HCEC 1CT (cell line): ENCODE results near the gene PDIA5.
"Not testable (repeated sequence)": the region's sequence is repeated elsewhere in the genome, so short reads cannot be mapped to it uniquely, and the experiment has no call there.

Source experiments
- DNase-seq: peaks from one replicate; pipeline ENCODE4 v3.0.0-alpha.2; 2017

The PDIA5 gene

DNA sequence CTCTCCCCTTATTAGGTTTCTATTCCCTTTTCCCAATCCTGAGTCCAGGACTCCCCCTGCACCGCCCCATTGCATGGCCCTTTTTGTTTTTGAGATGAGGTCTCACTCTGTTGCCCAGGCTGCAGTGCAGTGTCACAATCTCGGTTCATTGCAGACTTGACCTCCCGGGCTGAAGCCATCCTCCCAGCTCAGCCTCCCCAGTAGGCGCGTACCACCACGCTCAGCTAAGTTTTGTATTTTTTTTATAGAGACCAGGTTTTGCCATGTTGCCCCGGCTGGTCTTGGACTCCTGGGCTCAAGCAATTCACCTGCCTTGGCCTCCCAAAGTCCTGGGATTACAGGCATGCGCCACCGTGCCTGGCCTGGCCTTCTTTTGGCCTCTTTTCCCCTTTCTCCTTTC, 29.3 kb downstream of the PDIA5 start:
- DNase-seq, result no peak

DNA sequence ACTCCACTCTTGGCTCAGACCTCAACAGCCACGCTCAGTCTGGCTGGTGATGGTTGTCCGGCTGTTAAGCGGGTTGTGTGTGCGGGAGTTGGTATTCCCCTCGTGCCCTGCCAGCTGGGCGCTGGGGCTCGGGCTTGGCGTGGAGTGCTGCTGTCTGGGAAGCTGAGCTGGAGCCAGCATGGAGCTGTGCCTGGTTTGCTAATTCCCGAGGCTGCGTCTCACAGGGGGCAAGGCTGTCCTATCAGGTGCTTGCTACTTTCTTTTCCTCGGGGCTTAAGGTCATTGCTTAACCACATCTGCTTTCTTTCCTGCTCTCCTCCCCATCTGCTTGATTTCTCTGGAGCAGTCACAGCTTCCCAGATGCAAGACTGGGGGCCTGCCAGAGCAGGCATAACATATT, 29.9 kb downstream of the PDIA5 start:
- DNase-seq, result no peak

DNA sequence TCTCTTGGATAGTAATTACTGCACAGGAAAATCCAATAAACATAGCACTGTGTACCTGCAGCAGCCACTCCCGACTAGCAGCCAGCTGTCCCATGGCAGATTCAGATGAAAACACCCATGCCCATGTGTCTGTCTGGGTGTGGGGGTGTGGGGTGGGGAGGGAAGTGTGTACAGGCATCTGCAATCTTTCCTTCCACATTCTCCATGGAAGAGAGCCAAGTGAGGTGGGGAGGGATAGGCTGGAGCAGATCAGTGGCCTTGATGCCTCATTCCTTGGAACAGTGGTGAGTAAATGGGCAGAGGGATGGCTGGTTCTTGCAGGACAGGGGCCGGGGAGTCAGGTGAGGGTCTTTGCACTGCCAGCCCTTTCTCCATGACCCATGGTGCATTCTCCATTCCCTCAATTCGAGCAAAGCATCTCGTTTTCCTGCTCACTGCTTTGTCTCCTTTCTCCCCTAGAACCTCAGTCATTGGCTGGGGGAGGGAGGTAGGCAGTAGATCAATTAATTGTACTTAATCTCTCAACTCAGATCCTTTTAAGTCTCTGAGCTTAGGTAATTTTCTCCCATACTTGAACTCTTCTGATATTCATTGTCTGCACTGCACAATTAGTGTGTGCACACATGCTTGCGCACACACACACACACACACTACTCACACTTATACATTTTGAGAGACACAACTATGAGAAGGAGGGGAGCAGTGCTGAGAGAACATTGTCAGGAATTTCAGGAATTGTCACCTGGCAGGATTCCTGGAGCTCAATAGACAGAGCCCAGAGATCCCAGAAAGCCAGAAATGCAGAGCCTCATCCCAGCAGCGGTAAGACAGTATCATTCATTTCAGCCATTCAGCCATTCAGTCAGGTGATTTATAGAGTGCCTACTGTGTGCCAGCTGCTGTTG, 31.9 kb downstream of the PDIA5 start:
- DNase-seq, result no peak

DNA sequence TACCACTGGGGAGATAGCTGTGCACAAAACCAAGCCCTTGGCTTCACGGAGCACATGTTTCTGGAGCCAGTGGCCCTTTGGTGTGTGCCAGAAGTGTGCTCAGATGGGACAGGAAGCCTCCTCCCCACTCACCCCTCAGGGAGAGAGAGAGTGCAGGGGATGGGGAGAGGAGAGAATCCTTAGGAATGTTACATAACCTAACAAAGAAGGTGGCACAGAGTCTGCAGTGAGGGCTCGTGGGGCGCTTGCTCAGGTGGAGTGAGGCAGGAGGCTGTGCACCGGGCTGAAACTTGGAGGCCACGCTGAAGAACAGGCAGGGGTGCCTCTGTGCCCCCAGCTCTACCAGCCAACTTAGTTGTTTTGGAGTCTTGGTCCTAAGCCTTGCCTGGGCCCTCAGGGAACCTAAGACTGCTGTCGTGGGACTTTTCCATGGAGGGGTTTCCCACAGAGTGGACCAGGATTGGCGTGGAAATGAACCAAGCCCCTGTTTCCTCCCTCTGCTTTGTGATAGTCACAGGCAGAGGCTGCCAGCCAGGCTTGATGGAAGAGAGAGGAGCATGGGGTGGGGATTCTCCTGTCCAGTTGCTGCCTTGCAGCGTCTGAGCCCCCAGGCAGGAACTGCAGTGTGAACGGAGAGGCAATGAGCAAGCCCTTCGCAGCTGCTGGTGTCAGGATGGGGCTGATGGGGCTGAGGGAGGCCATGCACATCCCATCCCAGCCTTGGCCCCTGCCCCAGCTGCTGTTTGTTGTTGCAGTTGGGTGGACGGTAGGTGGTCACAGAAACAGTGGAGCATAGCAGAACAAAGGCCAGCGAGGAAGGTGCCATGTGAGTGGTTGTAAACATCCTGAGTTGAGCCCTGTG, 32.7 kb downstream of the PDIA5 start:
- no peak for DNase-seq

DNA sequence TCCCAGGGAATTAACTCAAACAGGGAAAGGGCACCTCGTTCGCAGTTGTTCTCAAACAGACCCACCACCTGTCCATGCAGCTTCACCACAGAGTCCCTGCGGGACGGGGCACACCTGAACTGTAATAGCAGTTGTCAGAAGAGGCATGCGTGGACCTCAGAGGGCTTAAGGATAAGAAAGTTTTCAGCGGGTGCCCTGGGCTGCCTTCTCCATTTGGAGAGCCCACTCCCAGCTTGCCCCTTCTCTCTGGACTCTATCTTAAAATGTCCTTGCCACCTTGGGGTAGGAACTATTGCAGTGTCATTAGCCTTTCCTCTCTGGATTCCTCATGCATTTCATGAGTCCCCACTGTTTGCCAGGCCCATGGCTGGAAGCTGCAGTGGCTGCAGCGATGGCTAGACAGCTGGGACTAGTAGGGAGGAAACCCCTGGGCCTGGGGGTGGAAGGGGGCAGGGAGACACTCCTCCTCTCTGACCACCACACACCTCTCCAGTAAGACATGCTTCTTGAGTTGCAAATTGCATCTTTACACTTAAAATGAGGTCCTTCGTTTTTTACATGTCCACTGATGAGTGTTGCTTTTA, 33.5 kb downstream of the PDIA5 start:
- DNase-seq, result no peak

DNA sequence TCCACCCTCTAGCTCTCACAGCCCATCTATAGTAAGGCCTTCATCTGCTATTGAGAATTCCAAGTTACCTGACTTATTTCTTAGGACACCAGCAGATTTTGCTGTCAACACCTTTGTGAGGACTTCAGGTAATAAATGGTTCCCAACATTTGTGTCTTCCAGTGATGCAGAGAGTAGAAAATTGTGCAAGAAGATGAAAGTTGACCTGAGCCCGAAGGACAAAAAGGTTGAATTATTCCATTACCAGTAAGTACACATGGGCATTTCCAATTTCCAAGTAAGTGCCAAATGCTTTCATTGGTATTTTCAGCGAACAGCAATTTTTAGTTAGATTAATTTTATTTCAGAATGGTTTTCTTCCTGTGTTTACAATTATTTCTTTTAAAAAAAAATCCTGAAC, 35.4 kb downstream of the PDIA5 start:
- no peak for DNase-seq

DNA sequence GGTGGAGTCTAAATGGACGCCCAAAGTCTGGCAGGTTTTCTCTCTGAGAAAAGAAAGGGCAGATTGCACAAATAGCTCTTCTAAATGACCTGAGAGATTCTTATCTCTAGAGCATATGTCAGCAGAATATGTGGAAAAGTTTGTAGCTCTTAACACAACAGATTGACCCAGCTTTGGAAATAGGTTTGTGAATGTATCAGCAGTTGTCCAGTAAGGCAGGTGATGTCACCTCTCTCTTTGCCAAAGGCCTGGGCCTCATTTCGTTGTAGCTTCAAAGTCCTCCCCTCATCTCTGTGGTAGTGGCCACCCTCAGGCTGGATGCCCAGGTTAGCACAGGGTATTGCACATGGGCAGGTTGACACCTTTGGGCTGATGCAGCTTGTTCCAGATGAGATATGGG, 36.0 kb downstream of the PDIA5 start:
- no peak for DNase-seq

DNA sequence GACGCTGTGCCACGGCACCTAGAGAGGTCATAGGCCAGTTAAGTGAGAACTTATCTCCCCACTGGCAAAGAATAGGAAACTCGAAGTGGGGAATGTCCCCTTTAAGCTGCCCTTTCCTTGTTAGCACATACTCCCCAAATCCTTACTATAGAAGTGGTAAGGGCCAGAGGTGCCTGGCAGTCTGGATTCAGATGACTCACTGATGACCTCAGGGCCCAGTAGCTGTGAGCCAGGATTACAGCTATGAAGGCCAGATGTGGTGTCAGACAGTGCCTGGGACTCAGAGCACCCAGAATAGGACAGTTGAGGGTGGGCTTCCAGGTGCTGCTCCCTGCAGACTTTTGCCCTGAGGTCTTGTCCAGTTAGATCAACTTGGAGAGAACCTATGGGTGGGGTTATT, 37.7 kb downstream of the PDIA5 start:
- DNase-seq, result peak; percentile 87

DNA sequence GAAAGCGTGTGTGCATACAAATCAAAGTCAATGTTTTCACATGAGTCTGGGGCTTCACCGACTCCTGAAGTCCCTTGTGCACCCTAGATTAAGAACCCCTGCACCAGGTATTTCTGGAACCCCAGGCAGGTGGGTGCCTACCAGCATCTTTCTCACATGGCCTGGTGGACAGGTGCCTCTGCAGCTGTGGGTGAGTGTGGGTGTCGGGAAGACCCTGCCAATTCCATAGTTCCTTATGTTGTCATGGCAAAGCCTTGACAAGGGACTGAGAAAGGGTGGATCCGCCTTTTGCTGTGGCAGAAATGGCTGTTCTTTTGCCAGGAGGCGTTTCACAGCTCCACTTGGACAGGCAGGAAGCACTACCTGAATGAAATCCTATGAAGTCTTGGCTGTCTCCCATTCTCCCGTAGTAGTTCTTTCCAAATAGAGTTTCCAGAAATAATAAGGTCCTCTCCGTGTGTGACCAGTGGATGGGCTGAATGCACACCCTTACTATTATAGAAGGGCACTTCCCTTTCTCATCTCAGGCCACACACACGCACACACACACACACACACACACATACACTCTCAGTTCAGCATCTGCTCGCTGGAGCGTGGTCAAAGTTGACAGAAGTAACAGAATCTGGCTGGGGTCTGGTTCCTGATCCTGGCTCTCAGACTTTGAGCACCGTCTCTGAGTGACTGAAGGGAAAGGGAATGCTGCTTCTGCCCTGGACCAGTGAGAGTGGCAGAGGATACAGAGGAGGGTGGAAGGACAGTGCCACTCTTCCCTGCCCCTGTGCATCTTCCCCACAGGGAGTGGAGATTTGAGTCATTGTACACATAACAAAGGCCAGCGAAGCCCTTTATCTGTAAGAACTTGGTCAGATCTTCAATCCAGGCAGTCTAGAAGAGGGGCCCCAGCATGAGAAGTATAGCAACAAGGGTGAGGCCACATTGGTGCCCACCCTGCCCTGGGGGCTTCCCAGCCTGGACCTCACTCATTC, 38.7 kb downstream of the PDIA5 start:
- no peak for DNase-seq

DNA sequence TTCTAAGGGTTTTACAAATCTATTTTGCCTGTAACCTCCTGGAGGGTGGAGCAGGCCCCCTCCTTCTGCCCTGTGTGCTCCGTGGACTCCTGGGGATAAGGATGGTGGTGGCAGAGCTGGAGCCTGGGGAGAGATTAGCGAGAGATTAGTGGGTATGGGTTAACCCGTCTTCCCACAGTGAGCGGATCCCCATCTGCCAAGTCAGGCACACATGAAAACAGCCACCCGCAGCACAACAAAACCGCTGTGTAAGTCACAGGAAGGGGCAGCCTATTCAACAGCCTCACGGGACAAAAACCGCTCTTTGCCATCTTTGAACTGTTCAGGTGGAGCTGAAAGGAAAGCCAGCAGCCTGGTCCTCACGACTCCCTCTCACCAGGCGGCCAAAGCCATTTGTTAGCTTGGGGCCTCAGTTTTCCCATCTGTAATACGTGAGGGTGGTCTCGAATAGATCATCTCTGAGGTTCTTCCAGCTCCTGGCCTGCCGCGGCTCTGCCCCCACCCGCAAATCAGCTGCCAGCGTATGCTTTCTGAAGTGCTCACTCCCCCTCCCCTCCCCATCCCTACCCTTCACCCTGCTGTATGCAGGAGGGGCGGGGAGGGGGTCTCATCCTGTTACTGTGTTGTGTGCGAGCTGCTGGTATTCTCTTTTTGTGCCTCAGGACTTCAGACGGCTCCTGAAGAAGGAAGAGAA, 43.6 kb downstream of the PDIA5 start:
- no peak for DNase-seq

DNA sequence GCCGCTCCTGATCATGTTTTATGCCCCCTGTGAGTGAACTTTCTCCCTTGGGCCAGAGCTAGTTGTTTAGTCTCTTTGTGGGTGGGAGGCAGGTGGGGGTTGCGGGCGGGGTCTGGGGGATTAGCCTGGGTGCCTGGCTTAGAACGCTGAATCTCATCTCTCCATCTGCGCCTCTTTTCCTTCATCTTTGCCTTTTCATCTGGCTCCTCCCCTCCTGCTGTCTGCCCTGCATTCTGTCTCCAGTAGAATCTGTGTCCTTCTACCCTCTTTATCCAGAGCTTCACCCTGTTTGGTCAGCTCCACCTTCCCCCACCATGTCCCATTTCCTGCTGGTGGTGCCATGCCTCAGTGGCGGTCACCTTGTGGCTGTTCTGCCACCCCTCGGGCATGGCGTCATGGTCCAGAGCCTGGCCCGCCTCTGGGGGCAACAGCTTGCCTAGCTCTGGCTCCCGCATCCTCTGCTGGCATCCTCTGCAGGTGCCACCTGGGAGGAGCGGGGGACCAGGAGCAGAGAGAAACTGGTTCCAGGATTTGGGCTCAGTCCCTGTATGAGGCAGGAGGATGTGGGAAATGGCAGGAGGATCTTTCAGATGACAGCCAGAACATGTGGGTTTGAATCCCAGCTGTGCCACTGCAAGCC, 44.3 kb downstream of the PDIA5 start:
- DNase-seq, result no peak

DNA sequence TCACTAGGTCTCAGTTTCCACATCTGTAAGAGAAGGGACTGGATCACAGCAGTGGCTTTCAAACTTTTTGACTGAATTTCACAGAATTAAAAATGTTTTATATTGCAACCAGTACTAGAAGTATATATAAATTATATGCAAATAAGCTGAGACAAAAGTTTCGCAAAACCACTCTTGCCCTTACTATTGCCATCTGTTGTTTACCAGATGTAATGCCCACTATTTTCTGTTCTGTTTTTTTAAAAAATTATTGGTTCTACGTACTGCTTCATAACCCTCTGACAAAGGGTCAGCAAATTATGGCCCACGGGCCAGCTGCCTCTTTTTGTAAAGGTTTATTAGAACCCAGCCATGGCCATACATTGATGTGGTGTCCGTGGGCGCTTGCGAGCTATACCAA, 44.8 kb downstream of the PDIA5 start:
- no peak for DNase-seq

DNA sequence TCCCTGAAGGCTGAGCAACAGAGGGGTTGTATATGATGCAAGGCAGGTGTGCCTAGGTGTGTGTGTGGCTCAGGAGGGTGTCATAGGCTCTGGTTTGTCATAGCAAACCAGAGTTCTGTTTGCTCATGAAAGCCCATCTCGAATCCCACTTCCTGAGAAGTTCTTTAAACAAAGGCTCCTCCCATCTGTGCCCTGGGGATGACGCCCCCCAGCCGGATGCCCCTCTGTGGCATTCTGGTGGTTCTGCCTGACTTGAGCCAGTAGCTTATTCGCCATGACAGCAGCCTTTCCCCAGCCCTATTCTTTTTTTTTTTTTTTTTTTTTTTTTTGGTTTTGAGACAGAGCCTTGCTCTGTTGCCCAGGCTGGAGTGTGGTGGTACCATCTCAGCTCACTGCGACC, 45.4 kb downstream of the PDIA5 start:
- no peak for DNase-seq

DNA sequence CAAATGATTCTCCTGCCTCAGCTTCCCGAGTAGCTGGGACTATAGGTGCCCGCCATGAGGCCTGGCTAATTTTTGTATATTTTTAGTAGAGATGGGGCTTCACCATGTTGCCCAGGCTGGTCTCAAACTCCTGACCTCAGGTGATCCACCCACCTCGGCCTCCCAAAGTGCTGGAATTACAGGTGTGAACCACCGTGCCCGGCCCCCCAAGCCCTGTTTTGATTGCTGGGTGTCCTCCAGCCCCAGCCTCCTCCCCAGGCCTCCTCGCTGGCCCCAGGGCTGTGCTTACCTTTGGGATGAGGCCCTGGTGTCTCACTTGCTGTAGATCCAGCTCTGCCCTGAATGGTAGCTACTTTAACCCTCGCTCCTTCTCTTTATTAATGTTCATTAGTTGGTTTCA, 45.8 kb downstream of the PDIA5 start:
- DNase-seq, result not testable (repeated sequence)

DNA sequence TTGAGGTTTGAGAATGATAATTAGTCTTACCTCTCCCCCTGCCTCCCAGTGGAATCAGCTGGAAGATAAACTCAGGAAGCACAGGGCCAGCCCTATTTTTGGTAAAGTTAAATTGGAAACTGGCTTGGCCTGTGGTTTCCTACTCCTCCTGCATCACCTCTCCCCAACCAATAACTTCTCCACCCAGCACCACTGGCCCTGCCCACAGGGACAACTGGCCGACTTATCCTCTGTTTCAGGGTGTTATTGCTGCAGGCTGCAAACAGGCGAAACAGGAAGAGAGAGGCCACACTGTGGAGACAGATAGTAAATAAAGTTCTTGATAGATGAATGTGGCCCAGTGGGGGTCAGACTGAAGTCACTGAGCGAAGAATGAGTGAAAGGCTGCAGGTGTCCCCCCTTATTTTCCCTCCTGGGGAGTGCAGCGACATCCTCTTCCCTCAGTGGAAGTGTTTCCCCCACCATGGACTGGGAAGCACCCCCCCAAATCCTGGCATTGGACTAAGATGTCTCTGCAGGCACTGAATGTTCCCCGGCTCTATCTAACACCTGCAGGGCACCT, 47.1 kb downstream of the PDIA5 start:
- DNase-seq, result no peak

DNA sequence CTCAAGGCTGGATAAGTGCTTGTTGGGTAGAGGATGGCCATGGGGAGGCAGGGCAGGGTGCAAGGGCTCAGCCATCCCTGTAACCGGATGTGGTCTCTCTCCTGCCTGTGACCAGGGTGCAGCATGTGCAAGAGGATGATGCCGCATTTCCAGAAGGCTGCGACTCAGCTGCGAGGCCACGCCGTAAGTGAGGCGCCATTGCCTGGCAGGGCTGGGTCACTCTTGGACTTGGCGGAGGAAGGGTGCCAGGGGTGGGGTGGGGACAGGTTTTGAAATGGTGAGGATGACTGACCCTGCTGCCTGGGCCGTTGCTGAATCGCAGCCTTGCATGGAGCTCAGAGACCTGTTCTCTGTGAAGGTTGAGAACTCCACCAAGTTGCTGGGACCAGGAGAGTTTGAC, 49.3 kb downstream of the PDIA5 start:
- no peak for DNase-seq

DNA sequence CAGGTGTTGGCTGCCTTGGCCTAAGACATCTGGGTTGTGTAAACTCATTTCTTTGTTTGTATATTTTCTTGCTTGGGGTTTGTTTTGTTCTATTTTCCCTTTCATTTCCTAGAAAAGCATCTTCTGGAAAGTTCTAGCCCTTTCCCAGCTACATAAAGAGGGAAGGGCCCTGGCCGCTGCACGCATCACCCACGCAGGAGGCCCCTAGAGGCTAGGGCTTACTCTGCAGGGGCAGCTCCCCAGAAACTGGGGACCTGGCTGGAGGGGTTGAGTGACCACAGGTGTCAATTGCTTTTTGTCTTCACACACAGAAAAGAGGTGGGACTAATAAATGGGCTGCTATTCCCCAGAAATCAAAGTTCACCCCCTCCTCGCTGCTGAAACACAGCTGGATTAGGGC, 52.6 kb downstream of the PDIA5 start:
- no peak for DNase-seq

DNA sequence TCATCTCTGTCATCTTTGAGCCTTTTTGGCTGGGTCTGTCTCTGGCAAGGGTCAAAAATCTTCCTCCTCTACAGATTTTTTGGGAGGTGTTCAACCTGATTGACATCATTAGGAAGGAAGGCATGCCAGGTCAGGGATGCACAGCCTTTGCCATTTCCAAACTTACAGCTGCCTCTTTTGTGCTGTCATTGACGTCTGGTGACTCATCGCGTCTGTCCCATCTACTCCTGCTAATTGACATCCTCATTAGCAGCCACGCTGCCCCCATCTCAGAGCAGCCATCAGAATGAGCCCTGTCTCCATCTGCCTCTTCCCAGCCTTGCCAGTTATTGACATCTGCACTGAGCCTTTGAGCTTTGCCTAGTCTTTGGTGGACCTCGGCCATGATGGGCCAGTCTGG, 53.0 kb downstream of the PDIA5 start:
- DNase-seq, result peak; percentile 10

DNA sequence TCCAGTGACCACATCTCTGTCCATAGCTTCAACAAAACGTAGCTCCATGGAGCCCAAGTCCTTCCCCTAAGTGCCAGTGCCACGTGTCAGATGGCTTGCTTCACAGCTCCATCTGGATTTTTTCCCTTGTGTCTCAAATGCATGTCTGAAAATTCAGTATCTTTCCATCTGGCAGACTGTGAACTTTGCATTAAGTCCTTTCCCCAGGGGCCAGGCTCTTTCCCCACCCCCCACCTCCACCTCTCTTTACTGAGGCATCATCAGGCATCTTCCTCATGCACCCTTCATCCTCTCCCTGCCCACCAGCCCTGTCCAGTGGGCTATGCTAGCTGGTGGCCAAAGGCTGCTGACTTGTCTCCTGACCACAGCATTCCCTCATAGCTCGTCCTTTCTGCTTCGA, 53.7 kb downstream of the PDIA5 start:
- no peak for DNase-seq

DNA sequence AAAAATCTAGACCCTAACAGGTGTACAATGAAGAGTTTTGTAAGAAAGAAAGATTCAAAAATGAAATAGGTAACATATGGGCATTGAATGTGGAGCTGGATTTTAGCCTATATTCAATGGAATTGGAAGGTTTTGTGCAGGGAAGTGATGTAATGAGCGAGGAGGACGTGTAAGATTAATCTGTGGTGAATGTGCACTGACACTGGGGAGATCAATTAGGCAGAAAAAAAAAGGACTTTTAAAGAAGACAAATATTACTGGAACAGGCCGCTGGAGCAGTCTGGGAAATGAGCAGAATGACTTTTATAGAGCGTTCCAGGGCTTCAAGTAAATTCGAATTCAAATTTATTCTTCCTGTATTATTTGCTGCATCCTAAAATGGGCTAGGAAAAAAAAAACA, 55.2 kb downstream of the PDIA5 start:
- DNase-seq, result no peak
